Parathyroid adenoma (tissue), 2 donors: ENCODE measurements around the gene ZNF273.

Source experiments
- H2AFZ ChIP-seq: fragments of 300-600 bp; sonication (generic); one replicate; pipeline ENCODE4 v1.7.0; 2017; ENCODE audit warnings: antibody characterized with exemption, mild to moderate bottlenecking
- H3K27ac ChIP-seq: fragments of 300-600 bp; sonication (generic); one replicate; pipeline ENCODE4 v1.7.0; 2017
- H3K27me3 ChIP-seq: fragments of 300-600 bp; sonication (generic); one replicate; pipeline ENCODE4 v1.7.0; 2017; ENCODE audit warnings: low read length; ENCODE audit not compliant: control insufficient read depth, insufficient read depth
- H3K36me3 ChIP-seq: fragments of 300-600 bp; sonication (generic); one replicate; pipeline ENCODE4 v1.7.0; 2017; ENCODE audit warnings: low read length; ENCODE audit not compliant: control insufficient read depth, insufficient read depth
- H3K4me1 ChIP-seq: fragments of 300-600 bp; sonication (generic); one replicate; pipeline ENCODE4 v1.7.0; 2017; ENCODE audit warnings: control low read depth
- H3K4me2 ChIP-seq: fragments of 300-600 bp; sonication (generic); one replicate; pipeline ENCODE4 v1.7.0; 2017; ENCODE audit warnings: low read length
- H3K4me3 ChIP-seq: fragments of 300-600 bp; sonication (generic); one replicate; pipeline ENCODE4 v1.7.0; 2017; ENCODE audit warnings: low read depth, low read length
- H3K79me2 ChIP-seq: fragments of 300-600 bp; sonication (generic); one replicate; pipeline ENCODE4 v1.7.0; 2017; ENCODE audit warnings: control low read depth
- H3K9ac ChIP-seq: fragments of 300-600 bp; sonication (generic); one replicate; pipeline ENCODE4 v1.7.0; 2017; ENCODE audit warnings: mild to moderate bottlenecking
- H3K9me3 ChIP-seq: fragments of 300-600 bp; sonication (generic); one replicate; pipeline ENCODE4 v1.7.0; 2017; ENCODE audit warnings: low read length; ENCODE audit not compliant: control insufficient read depth
- TF ChIP-seq, protein P1 (sequence below): fragments of 300-600 bp; sonication (generic); IDR thresholded peaks from one replicate; pipeline ENCODE4 v1.7.0; 2017; ENCODE audit warnings: antibody characterized with exemption, mild to moderate bottlenecking
- donor health status: primary hyperparathyroidism.

The ZNF273 gene

DNA sequence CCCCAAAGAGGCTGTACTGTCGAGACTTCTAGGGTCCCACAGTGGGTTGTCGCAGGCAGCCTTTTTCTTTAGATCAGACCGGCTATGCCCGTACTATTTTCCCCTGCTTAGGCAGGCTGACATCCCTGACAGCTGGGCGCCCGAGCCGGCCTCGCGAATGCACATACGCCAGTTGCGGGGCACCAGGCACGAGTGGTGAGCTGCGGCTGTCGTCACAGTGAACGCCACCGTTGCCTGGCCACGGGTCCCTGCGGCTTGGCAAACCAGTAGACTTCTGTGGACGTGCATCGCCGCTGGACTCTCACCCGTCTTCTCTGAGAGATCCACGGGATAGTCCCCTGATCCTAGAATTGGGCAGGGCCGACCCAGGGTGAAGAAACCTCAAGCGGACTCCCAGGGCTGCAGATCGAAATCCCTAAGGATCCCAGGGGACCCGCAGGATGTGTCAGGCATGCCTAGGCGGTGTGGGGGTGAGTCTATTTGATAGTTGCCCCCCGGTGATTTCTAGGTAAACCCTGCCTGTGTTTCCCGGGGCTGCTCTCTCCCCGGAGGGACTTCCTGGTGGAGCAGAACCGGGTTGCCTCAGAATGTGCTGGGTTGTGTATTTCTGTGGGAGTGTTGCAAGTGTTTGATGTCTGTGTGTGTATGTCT lies 33.0 kb upstream of the ZNF273 start:
- Histone ChIP-seq H2AFZ (no peak overlapping the region), H3K79me2 (no peaks in the 10 kb centered on the region), H3K4me2 (no peak overlapping the region), H3K9ac (no peak overlapping the region), H3K27ac (no peak overlapping the region), H3K4me3 (no peak overlapping the region), H3K27me3 (no peaks in the 10 kb centered on the region), H3K36me3 (no peaks in the 10 kb centered on the region), H3K9me3 (no peaks in the 10 kb centered on the region), H3K4me1 (no peaks in the 10 kb centered on the region)
- TF ChIP-seq, protein P1, sequence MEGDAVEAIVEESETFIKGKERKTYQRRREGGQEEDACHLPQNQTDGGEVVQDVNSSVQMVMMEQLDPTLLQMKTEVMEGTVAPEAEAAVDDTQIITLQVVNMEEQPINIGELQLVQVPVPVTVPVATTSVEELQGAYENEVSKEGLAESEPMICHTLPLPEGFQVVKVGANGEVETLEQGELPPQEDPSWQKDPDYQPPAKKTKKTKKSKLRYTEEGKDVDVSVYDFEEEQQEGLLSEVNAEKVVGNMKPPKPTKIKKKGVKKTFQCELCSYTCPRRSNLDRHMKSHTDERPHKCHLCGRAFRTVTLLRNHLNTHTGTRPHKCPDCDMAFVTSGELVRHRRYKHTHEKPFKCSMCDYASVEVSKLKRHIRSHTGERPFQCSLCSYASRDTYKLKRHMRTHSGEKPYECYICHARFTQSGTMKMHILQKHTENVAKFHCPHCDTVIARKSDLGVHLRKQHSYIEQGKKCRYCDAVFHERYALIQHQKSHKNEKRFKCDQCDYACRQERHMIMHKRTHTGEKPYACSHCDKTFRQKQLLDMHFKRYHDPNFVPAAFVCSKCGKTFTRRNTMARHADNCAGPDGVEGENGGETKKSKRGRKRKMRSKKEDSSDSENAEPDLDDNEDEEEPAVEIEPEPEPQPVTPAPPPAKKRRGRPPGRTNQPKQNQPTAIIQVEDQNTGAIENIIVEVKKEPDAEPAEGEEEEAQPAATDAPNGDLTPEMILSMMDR, result no peak

DNA sequence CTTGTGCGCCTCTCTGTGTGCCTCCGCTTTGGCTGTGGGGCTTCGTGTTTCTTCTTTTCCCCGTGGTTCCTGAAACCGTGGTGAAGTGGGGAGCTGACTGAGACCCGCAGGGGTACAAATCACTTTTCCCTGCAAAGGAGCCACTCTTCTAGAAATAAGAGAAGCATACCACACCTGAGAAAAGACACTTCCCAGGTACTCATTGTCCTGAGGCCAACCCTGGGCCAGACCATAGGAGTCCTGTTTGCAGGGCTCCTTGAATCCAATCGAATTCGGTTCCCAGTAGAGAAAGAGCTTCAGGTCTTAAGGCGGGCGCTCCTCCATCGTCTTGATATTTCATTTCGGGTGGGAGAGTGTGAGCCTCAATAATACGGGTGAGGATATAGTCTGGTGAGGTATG lies 32.4 kb upstream of the ZNF273 start:
- H3K4me2 ChIP-seq, result no peak overlapping the region
- no peak overlapping the region for H3K9ac ChIP-seq
- TF ChIP-seq, protein P1, result no peak
- H3K4me1 ChIP-seq, result no peaks in the 10 kb centered on the region
- H3K36me3 ChIP-seq, result no peaks in the 10 kb centered on the region
- H3K79me2 ChIP-seq, result no peaks in the 10 kb centered on the region
- H3K4me3 ChIP-seq, result no peak overlapping the region
- H3K9me3 ChIP-seq, result no peaks in the 10 kb centered on the region
- H3K27me3 ChIP-seq, result no peaks in the 10 kb centered on the region
- no peak overlapping the region for H2AFZ ChIP-seq
- no peak overlapping the region for H3K27ac ChIP-seq

GRCh38 chr7:64871761-64872160 lies 31.3 kb upstream of the ZNF273 start:
- Histone ChIP-seq H3K4me2 (no peak overlapping the region), H3K9ac (no peak overlapping the region), H3K4me1 (no peaks in the 10 kb centered on the region), H3K9me3 (no peaks in the 10 kb centered on the region), H3K36me3 (no peaks in the 10 kb centered on the region), H3K27ac (no peak overlapping the region), H3K27me3 (no peaks in the 10 kb centered on the region), H3K79me2 (no peaks in the 10 kb centered on the region), H2AFZ (no peak overlapping the region), H3K4me3 (no peak overlapping the region)
- TF ChIP-seq, protein P1, result no peak

- no peak overlapping the region for H3K9ac ChIP-seq
- no peaks in the 10 kb centered on the region for H3K4me1 ChIP-seq
- H2AFZ ChIP-seq, result no peak overlapping the region
- H3K79me2 ChIP-seq, result no peaks in the 10 kb centered on the region
- H3K9me3 ChIP-seq, result no peaks in the 10 kb centered on the region
- H3K27ac ChIP-seq, result no peak overlapping the region
- no peak overlapping the region for H3K4me2 ChIP-seq
- no peaks in the 10 kb centered on the region for H3K27me3 ChIP-seq
- no peaks in the 10 kb centered on the region for H3K36me3 ChIP-seq
- no peak overlapping the region for H3K4me3 ChIP-seq
- TF ChIP-seq, protein P1, result no peak
Measured at GRCh38 chr7:64872351-64873154, 30.5 kb upstream of the ZNF273 start.

GRCh38 chr7:64873155-64873500 lies 29.9 kb upstream of the ZNF273 start:
- Histone ChIP-seq H3K27ac (no peak overlapping the region), H3K4me3 (no peak overlapping the region), H3K27me3 (no peaks in the 10 kb centered on the region), H2AFZ (no peak overlapping the region), H3K4me1 (no peaks in the 10 kb centered on the region), H3K79me2 (no peaks in the 10 kb centered on the region), H3K9me3 (no peaks in the 10 kb centered on the region), H3K9ac (no peak overlapping the region), H3K36me3 (no peaks in the 10 kb centered on the region), H3K4me2 (no peak overlapping the region)
- TF ChIP-seq, protein P1, result no peak
